AG04450 (cell line): ENCODE data around the gene CBLN2. TPM values are rescaled to one million over a fixed set of nuclear protein-coding genes. Genes with fewer than 3 reads are reported as not detected.

ENCODE experiments used
- CTCF ChIA-PET: fragments of 300-600, 350-600 bp; formaldehyde crosslinking; extraction: SDS; loops from one replicate; lab custom pipeline; 2022; ENCODE audit warnings: antibody characterized with exemption, inconsistent platforms; lab: Charles Lee
- POLR2A ChIA-PET: fragments of 350-600 bp; formaldehyde crosslinking; extraction: SDS; loops from one replicate; lab custom pipeline; 2021; ENCODE audit warnings: antibody characterized with exemption, inconsistent platforms; lab: Yijun Ruan, JAX
- DNase-seq: peaks from one replicate; pipeline ENCODE4 v3.0.0-alpha.2; 2011; ENCODE audit warnings: low read depth, low spot score
- H3K27ac ChIP-seq: one replicate; pipeline ENCODE4 v1.5.1; 2012; ENCODE audit warnings: low read depth, low read length, control low read depth
- H3K27me3 ChIP-seq: one replicate; pipeline ENCODE4 v1.6.0; 2012; ENCODE audit warnings: low read length; ENCODE audit not compliant: control insufficient read depth, insufficient read depth
- H3K4me3 ChIP-seq: 2 replicates; pipeline ENCODE4 v1.5.1; 2011; ENCODE audit warnings: mild to moderate bottlenecking, low read depth, low read length, control low read depth
- H3K9me3 ChIP-seq: 2 replicates; pipeline ENCODE4 v1.5.1; 2012; ENCODE audit warnings: low read length; ENCODE audit not compliant: control insufficient read depth, insufficient read depth
- CTCF ChIP-seq: IDR thresholded peaks from 2 replicates; pipeline ENCODE4 v1.5.1; 2011; ENCODE audit warnings: low read depth, low read length, control low read depth, inconsistent platforms
- polyA plus RNA-seq: library from polyadenylated mRNA; depleted of rRNA; stranded (reverse); fragments of >200 nt; gene quantifications from 2 replicates; pipeline ENCODE4 v1.2.3, GENCODE V29; 2011

Gene CBLN2
- polyA plus RNA-seq, 1 experiment, result 0.04 TPM

- ChIA-PET CTCF (no interaction called here), POLR2A (no interaction called here)
- Histone ChIP-seq H3K27ac (no peak overlapping the region), H3K9me3 (peaks cover 3% of the 10 kb centered on the region; the same call in 1 of the 2 replicates), H3K4me3 (no peak overlapping the region), H3K27me3 (peaks cover 21% of the 10 kb centered on the region)
- TF ChIP-seq CTCF, result no peak
- no peak for DNase-seq
These were observed 1.8 kb downstream of the CBLN2 start for GRCh38 chr18:72542342-72542741.

GRCh38 chr18:72541871-72542332 lies 2.2 kb downstream of the CBLN2 start:
- CTCF ChIA-PET, result no interaction called here
- no peak for TF ChIP-seq CTCF

GRCh38 chr18:72539901-72540300 lies 4.2 kb downstream of the CBLN2 start:
- CTCF ChIA-PET, result no interaction called here
- Histone ChIP-seq H3K27ac (no peak overlapping the region), H3K4me3 (no peak overlapping the region), H3K27me3 (peaks cover 21% of the 10 kb centered on the region), H3K9me3 (peaks cover 3% of the 10 kb centered on the region; the same call in 1 of the 2 replicates)
- no peak for TF ChIP-seq CTCF
- POLR2A ChIA-PET, result no interaction called here
- DNase-seq, result no peak

More at GRCh38 chr18:72541871-72542332, 2.2 kb downstream of the CBLN2 start:
- Histone ChIP-seq H3K27ac (no peak overlapping the region), H3K27me3 (peaks cover 21% of the 10 kb centered on the region), H3K4me3 (no peak overlapping the region), H3K9me3 (peaks cover 3% of the 10 kb centered on the region; the same call in 1 of the 2 replicates)
- DNase-seq, result no peak
- POLR2A ChIA-PET, result no interaction called here

GRCh38 chr18:72530622-72531021 lies 13.5 kb downstream of the CBLN2 start:
- POLR2A ChIA-PET, result no interaction called here
- DNase-seq, result no peak
- Histone ChIP-seq H3K27me3 (no peaks in the 10 kb centered on the region), H3K9me3 (no peaks in the 10 kb centered on the region; the same call in 1 of the 2 replicates), H3K4me3 (no peak overlapping the region), H3K27ac (no peak overlapping the region)
- CTCF ChIA-PET, result interaction anchor here (1.1 kb wide), 1 partner anchor 1598 kb away, joined by 3 read pairs; no protein-coding TSS in a partner anchor
- 0 out of 2 replicates have a peak, but pooled peaks have one; percentile 10 for TF ChIP-seq CTCF

GRCh38 chr18:72504866-72505265 lies 39.3 kb downstream of the CBLN2 start:
- ChIA-PET CTCF (no interaction called here), POLR2A (no interaction called here)
- Histone ChIP-seq H3K27me3 (no peaks in the 10 kb centered on the region), H3K4me3 (no peak overlapping the region), H3K9me3 (peaks cover 20% of the 10 kb centered on the region), H3K27ac (no peak overlapping the region)
- no peak for TF ChIP-seq CTCF
- no peak for DNase-seq
